ENCODE data around the gene RNASE12. TPM values are rescaled to one million over a fixed set of nuclear protein-coding genes. Genes with fewer than 3 reads are reported as not detected.
A peak's percentile ranks its signal among the peaks of the same experiment; 100 is the strongest.

RNASE12 gene
- total and polyA plus RNA-seq, 9 of the 15 experiments (the other 6 are each of a cell fraction or from before 2014, with no cell fraction given): 0.24 TPM; not detected in 8

GRCh38 chr14:20623798-20624197, 32.6 kb upstream of the RNASE12 start:
- POLR2A ChIA-PET: no interaction called here
- no peaks in the 10 kb centered on the region for H3K9me3 ChIP-seq (replicated peaks; ENCODE audit: control insufficient read depth, insufficient read depth, low read depth, low read length)
- H3K4me2 ChIP-seq (ENCODE audit: insufficient read depth, low read length): peak overlapping the region; percentile 79
- no peak overlapping the region for H3K27ac ChIP-seq (ENCODE audit: extremely low read depth, low read depth, low read length)
- ATAC-seq: peak; percentile 37
- H3K9me1 ChIP-seq (ENCODE audit: control insufficient read depth, insufficient read depth, low read length): no peaks in the 10 kb centered on the region
- peak overlapping the region; percentile 42 for H3K4me3 ChIP-seq
- 0 out of 2 replicates have a peak, but pooled peaks cover 9% of the 10 kb centered on the region for H4K20me1 ChIP-seq (replicated peaks; ENCODE audit: control insufficient read depth, insufficient read depth, low read length)
- no peak overlapping the region for H3K9ac ChIP-seq (ENCODE audit: insufficient read depth in 1 of 2, low read depth in 2 of 2, low read length in 2 of 2)
- in situ Hi-C loops (cut with MboI): no loop called here
- no TSS peak for BruUV-seq (replicated peaks)
- no peaks in the 10 kb centered on the region for H3K36me3 ChIP-seq (ENCODE audit: control insufficient read depth, insufficient read depth, low read length)
- H3K27me3 ChIP-seq (ENCODE audit: control insufficient read depth in 2 of 2, insufficient read depth in 2 of 2, low read length in 2 of 2): peaks cover 4 to 5% of the 10 kb centered on the region in 2 experiments; a peak in 2 of 5 replicates
- H3K4me1 ChIP-seq (replicated peaks in 1 of 2; ENCODE audit: control insufficient read depth in 2 of 2, insufficient read depth in 2 of 2, low read length in 2 of 2): peaks cover 8 to 14% of the 10 kb centered on the region in 2 experiments; a peak in 3 of 5 replicates
- H2AFZ ChIP-seq (ENCODE audit: low read depth, low read length): peak overlapping the region; percentile 86
- intact Hi-C loops (cut with micrococcal nuclease): no loop called here
- CTCF ChIA-PET (ENCODE audit: low intra/inter-chr PET ratio): no interaction called here
- FAIRE-seq: peak; percentile 80
- WGBS (ENCODE audit: insufficient coverage, low coverage, missing lambda C conversion rate): 23% methylated on average over 15 of the region's 15 CpGs
- DNase-seq (ENCODE audit: extremely low read depth in 1 of 4, low spot score in 3 of 4): peak in 1 of 4 experiments; percentile 54
- H3K79me2 ChIP-seq (ENCODE audit: control insufficient read depth, insufficient read depth, low read length): no peaks in the 10 kb centered on the region
- peak; percentile 24 for TF ChIP-seq GTF3C2 (IDR thresholded peaks at IDR 0.05; ENCODE audit: borderline replicate concordance, extremely low read depth, insufficient read length)
- TF ChIP-seq PBX2 (CRISPR knock-in tag; IDR thresholded peaks at IDR 0.05; ENCODE audit: low read depth): no peak
- TF ChIP-seq PBX2 (tag; conservative IDR thresholded peaks at IDR 0.05; ENCODE audit: low read depth): no peak
- TF ChIP-seq MYNN (IDR thresholded peaks at IDR 0.05): no peak
- no peak for TF ChIP-seq MYNN (CRISPR knock-in tag; IDR thresholded peaks at IDR 0.05)
- no peak for TF ChIP-seq CSDE1 (IDR thresholded peaks at IDR 0.05)
- peak; percentile 35; the same call in 1 of the 2 replicates for TF ChIP-seq SPI1 (IDR thresholded peaks at IDR 0.05; ENCODE audit: borderline replicate concordance, low read depth, low read length)
- 0 out of 2 replicates have a peak, but pooled peaks have one; percentile 25 for TF ChIP-seq HMBOX1 (IDR thresholded peaks at IDR 0.05)
- no peak for TF ChIP-seq RBM25 (IDR thresholded peaks at IDR 0.05; ENCODE audit: low read depth, low read length, severe bottlenecking)
- no peak for TF ChIP-seq LARP7 (IDR thresholded peaks at IDR 0.05)
- TF ChIP-seq RBM14 (IDR thresholded peaks at IDR 0.05; ENCODE audit: borderline replicate concordance, insufficient read depth, low read depth, low read length): no peak
- TF ChIP-seq KLF16 (IDR thresholded peaks at IDR 0.05): no peak
- TF ChIP-seq MAZ (CRISPR knock-in tag; conservative IDR thresholded peaks at IDR 0.05 in 1 of 2, IDR thresholded peaks at IDR 0.05 in 1 of 2): no peak
- TF ChIP-seq GMEB1 (CRISPR knock-in tag; IDR thresholded peaks at IDR 0.05): no peak
- TF ChIP-seq SMAD4 (CRISPR knock-in tag; conservative IDR thresholded peaks at IDR 0.05): no peak

All from K562 (cell line).